ENCODE results near the gene BMAL1.

DNA sequence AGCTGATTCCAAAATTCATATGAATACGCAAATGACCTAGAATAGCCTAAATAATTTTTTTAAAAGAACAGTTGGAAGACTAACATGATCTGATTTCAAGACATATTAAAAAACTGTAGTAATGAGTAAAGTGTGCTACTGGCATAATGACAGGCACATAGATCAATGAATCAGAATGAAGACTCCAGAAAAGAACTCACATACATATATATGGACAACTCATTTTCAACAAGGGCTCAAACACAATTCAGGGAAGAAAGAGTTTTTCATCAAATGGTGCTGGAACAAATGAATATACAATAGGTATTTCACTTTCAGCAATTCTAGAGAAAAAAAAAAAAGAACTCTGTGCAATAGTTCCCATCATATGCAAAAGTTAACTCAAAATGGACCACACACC lies 151.7 kb downstream of the BMAL1 start:
- TF ChIP-seq, protein P1, sequence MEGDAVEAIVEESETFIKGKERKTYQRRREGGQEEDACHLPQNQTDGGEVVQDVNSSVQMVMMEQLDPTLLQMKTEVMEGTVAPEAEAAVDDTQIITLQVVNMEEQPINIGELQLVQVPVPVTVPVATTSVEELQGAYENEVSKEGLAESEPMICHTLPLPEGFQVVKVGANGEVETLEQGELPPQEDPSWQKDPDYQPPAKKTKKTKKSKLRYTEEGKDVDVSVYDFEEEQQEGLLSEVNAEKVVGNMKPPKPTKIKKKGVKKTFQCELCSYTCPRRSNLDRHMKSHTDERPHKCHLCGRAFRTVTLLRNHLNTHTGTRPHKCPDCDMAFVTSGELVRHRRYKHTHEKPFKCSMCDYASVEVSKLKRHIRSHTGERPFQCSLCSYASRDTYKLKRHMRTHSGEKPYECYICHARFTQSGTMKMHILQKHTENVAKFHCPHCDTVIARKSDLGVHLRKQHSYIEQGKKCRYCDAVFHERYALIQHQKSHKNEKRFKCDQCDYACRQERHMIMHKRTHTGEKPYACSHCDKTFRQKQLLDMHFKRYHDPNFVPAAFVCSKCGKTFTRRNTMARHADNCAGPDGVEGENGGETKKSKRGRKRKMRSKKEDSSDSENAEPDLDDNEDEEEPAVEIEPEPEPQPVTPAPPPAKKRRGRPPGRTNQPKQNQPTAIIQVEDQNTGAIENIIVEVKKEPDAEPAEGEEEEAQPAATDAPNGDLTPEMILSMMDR (IDR thresholded peaks at IDR 0.05; ENCODE audit: low read depth, low read length, poor library complexity, severe bottlenecking), result no peak
- TF ChIP-seq EZH2phosphoT487 (IDR thresholded peaks at IDR 0.05; ENCODE audit: borderline replicate concordance, low read length), result no peak
